Inferior parietal cortex (tissue), 1 donor: ENCODE results near the gene HOXA6.

Experiments used
- DNase-seq: peaks from one replicate; pipeline ENCODE4 v3.0.0-alpha.2; 2016; ENCODE audit errors: extremely low spot score

Gene HOXA6

GRCh38 chr7:27098578-27099451 lies 48.8 kb downstream of the HOXA6 start:
- no peak for DNase-seq

- no peak for DNase-seq
These were observed 49.6 kb downstream of the HOXA6 start for GRCh38 chr7:27097686-27098577.

GRCh38 chr7:27096768-27097514 lies 50.6 kb downstream of the HOXA6 start:
- no peak for DNase-seq

- DNase-seq, result no peak
These were observed 51.4 kb downstream of the HOXA6 start, which contains the start of gene HOXA1 for GRCh38 chr7:27095897-27096767. TSS of gene HOXA1 (minus strand) at chr7:27096000. CDS start at chr7:27095912, 88 bp downstream.
